HepG2 (cell line): Measurements from ENCODE around the gene ARHGAP32. TPM values are rescaled to one million over a fixed set of nuclear protein-coding genes. Genes with fewer than 3 reads are reported as not detected.

ENCODE experiments used
- HMGXB4 ChIP-seq, 2 experiments: sonication (generic) in 1 of 2; formaldehyde crosslinking in 1 of 2; IDR thresholded peaks; 2 replicates each; pipeline versions ENCODE4 v1.4.0 to v1.6.1; 2018 to 2020; ENCODE audit warnings: missing genetic modification reagents in 2 of 2, borderline replicate concordance in 1 of 2, low read depth in 1 of 2, mild to moderate bottlenecking in 1 of 2, missing biosample characterization in 1 of 2
- KDM1A ChIP-seq: IDR thresholded peaks from 2 replicates; pipeline ENCODE4 v1.6.1; 2016; ENCODE audit warnings: missing compliant biosample characterization
- KDM6A ChIP-seq: IDR thresholded peaks from 2 replicates; pipeline ENCODE4 v1.6.1; 2016; ENCODE audit warnings: low read depth
- KIAA2018 ChIP-seq: sonication (generic); formaldehyde crosslinking; IDR thresholded peaks from 2 replicates; pipeline ENCODE4 v1.5.0; 2020; ENCODE audit warnings: mild to moderate bottlenecking, missing genetic modification reagents, borderline replicate concordance
- MXD4 ChIP-seq: IDR thresholded peaks from 2 replicates; pipeline ENCODE4 v1.6.1; 2016; ENCODE audit warnings: mild to moderate bottlenecking, missing biosample characterization, missing genetic modification reagents
- NFE2 ChIP-seq: sonication (generic); formaldehyde crosslinking; IDR thresholded peaks from 2 replicates; pipeline ENCODE4 v1.4.0; 2020; ENCODE audit warnings: missing genetic modification reagents
- NFYC ChIP-seq: IDR thresholded peaks from 2 replicates; pipeline ENCODE4 v1.6.1; 2016; ENCODE audit warnings: missing genetic modification reagents, missing compliant biosample characterization
- UBTF ChIP-seq: sonication (generic); formaldehyde crosslinking; IDR thresholded peaks from 2 replicates; pipeline ENCODE4 v1.4.0; 2020; ENCODE audit warnings: mild to moderate bottlenecking, missing genetic modification reagents
- ZBTB20 ChIP-seq: sonication (generic); formaldehyde crosslinking; IDR thresholded peaks from 2 replicates; pipeline ENCODE4 v1.8.1; 2023; ENCODE audit warnings: missing genetic modification reagents, low read depth, mild to moderate bottlenecking, borderline replicate concordance
- ZBTB34 ChIP-seq: sonication (generic); formaldehyde crosslinking; IDR thresholded peaks from 2 replicates; pipeline ENCODE4 v1.8.0; 2022; ENCODE audit warnings: mild to moderate bottlenecking, missing genetic modification reagents
- ZNF225 ChIP-seq: sonication (generic); formaldehyde crosslinking; IDR thresholded peaks from 2 replicates; pipeline ENCODE4 v1.4.0; 2020; ENCODE audit warnings: mild to moderate bottlenecking, missing genetic modification reagents
- polyA plus RNA-seq, 8 experiments: library from polyadenylated mRNA; depleted of rRNA in 3 of 8; stranded (reverse) in 7 of 8; unstranded in 1 of 8; fragments of >200 nt; fragmentation: Illumina TruSeq in 4 of 8; extraction: Trizol in 4 of 8; gene quantifications; 2 replicates each; pipeline versions ENCODE4 v1.2.1 to v1.2.3, GENCODE V29; 2011 to 2016; ENCODE audit warnings: low read depth in 4 of 8, missing spikeins in 1 of 8, mixed read lengths in 1 of 8; ENCODE audit not compliant: insufficient read depth in 1 of 8
- total RNA-seq, 5 experiments: library from RNA; depleted of rRNA; stranded (reverse); fragments of >200 nt; fragmentation: Illumina TruSeq; extraction: Trizol; gene quantifications; 2 replicates each; pipeline ENCODE4 v1.2.3, GENCODE V29; 2016; ENCODE audit warnings: low read depth in 1 of 5

Gene ARHGAP32
- total and polyA plus RNA-seq, 2 of the 13 experiments (the other 11 are each of a cell fraction or from before 2014, with no cell fraction given) = 6.3 to 8.2 TPM

- TF ChIP-seq ZBTB34 (CRISPR knock-in tag) (peak; percentile 66; the same call in 1 of the 2 replicates), ZBTB20 (CRISPR knock-in tag) (no peak), KIAA2018 (CRISPR knock-in tag) (no peak), MXD4 (CRISPR knock-in tag) (no peak), ZNF225 (no peak), UBTF (CRISPR knock-in tag) (no peak), KDM1A (CRISPR knock-in tag) (peak; percentile 73; the same call in 1 of the 2 replicates), HMGXB4 (CRISPR knock-in tag; IDR thresholded peaks at IDR 0.05; ENCODE audit: borderline replicate concordance in 1 of 2, low read depth in 1 of 2) (no peak), KDM6A (peak; percentile 48; the same call in 1 of the 2 replicates), NFYC (CRISPR knock-in tag) (no peak), NFE2 (CRISPR knock-in tag) (no peak)
Measured at GRCh38 chr11:129115652-129116586, 76.2 kb downstream of the ARHGAP32 start (continued).
